ENCODE data around the gene GRIP1.

DNA sequence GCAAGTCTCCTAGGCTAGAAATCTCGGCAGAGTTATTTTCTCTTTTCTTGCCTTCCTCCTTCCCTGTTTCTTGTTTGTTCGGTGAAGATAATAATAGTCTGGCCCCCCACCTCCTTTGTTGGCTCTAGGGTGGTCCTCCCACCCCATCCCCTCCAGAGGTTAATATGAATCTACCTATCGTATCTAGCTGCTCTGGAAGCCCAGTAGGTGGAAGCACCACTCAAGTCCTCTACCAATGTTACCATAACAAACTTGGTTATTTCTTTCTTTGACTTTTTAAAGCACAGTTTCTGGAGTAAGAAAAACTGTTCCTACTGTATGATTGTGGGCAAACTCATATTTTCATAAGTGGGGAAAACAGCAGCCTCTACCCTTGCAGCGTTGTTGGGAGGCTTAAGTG, 19.7 kb upstream of the GRIP1 start:
- TF ChIP-seq, protein P1, sequence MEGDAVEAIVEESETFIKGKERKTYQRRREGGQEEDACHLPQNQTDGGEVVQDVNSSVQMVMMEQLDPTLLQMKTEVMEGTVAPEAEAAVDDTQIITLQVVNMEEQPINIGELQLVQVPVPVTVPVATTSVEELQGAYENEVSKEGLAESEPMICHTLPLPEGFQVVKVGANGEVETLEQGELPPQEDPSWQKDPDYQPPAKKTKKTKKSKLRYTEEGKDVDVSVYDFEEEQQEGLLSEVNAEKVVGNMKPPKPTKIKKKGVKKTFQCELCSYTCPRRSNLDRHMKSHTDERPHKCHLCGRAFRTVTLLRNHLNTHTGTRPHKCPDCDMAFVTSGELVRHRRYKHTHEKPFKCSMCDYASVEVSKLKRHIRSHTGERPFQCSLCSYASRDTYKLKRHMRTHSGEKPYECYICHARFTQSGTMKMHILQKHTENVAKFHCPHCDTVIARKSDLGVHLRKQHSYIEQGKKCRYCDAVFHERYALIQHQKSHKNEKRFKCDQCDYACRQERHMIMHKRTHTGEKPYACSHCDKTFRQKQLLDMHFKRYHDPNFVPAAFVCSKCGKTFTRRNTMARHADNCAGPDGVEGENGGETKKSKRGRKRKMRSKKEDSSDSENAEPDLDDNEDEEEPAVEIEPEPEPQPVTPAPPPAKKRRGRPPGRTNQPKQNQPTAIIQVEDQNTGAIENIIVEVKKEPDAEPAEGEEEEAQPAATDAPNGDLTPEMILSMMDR (IDR thresholded peaks at IDR 0.05) = no peak
- TF ChIP-seq POLR2A (IDR thresholded peaks at IDR 0.05) = no peak

Measured in vagina (tissue), 2 donors.